Psoas muscle (tissue), 8 donors: ENCODE measurements around the gene GABBR1. TPM values are rescaled to one million over a fixed set of nuclear protein-coding genes. Genes with fewer than 3 reads are reported as not detected.

Source experiments
- ATAC-seq, 4 donors: fragments of 200-7000 bp; cut with Tn5 transposase; one replicate each; pipeline ENCODE4 v1.9.1; 2020; ENCODE audit warnings: moderate library complexity in 3 of 4, mild to moderate bottlenecking in 2 of 4
- DNase-seq, 2 donors: peaks; one replicate each; pipeline ENCODE4 v3.0.0-alpha.2; 2020
- H3K27ac ChIP-seq: fragments of 200-600 bp; one replicate; pipeline ENCODE4 v1.8.0; 2022
- H3K27me3 ChIP-seq, 3 donors: fragments of 200-600 bp in 1 of 3; one replicate each; pipeline versions ENCODE4 v1.6.1 to v1.8.0; 2013 to 2022; ENCODE audit warnings: low read length in 2 of 3, mild to moderate bottlenecking in 2 of 3, moderate library complexity in 1 of 3; ENCODE audit not compliant: insufficient read depth in 3 of 3
- H3K36me3 ChIP-seq, 2 donors: fragments of 200-600 bp in 1 of 2; one replicate each; pipeline versions ENCODE4 v1.6.1 to v1.8.0; 2013 to 2022; ENCODE audit warnings: low read depth in 1 of 2, mild to moderate bottlenecking in 1 of 2, moderate library complexity in 1 of 2; ENCODE audit not compliant: insufficient read depth in 1 of 2
- H3K4me1 ChIP-seq: fragments of 200-600 bp; one replicate; pipeline ENCODE4 v1.8.0; 2022
- H3K4me3 ChIP-seq: fragments of 200-600 bp; one replicate; pipeline ENCODE4 v1.8.0; 2022; ENCODE audit warnings: mild to moderate bottlenecking
- H3K9me3 ChIP-seq: fragments of 200-600 bp; one replicate; pipeline ENCODE4 v1.8.0; 2022
- CTCF ChIP-seq: fragments of 200-600 bp; IDR thresholded peaks from one replicate; pipeline ENCODE4 v1.8.0; 2022; ENCODE audit warnings: antibody characterized with exemption
- WGBS, 3 donors: extraction: QIAGEN DNeasy Blood & Tissue Kit; methylation state at CpG; one replicate each; pipeline versions ENCODE4 v1.1.6 to v1.1.7; 2013; 5-methylcytosine and 5-hydroxymethylcytosine counted together
- intact Hi-C, 2 donors: fragments of 100-400 bp; cut with DNase I; formaldehyde crosslinking; loops; one replicate each; pipeline versions ENCODE4 v1.11.0 to v1.14.2; 2022
- polyA plus RNA-seq, 3 donors: library from polyadenylated mRNA; stranded (reverse); fragments of 200-250 nt; gene quantifications; one replicate each; pipeline ENCODE4 v1.2.3, GENCODE V29; 2013
- total RNA-seq, 4 donors: library from RNA; stranded (reverse); fragmentation: NEBNext Ultra II Directional in 2 of 4; extraction: Animal tissue kit (Norgen Biotek cat#: 25700) in 2 of 4; gene quantifications; one replicate each; pipeline versions ENCODE4 v1.2.1 to v1.2.4, GENCODE V29; 2021 to 2023
- donor health status: healthy with polysubstance abuse.
- donor health status: DM: no; HTN: no; CAD: no; lungs with moderate emphysema.
- donor health status: Bipolar disorder and iron deficiency.
- donor health status: healthy.
- donor health status: DM: yes; HTN: yes; CAD: no.
- donor health status: DM: no; HTN: no; CAD: no.
- donor health status: DM: no; HTN: no; CAD: no.
- donor health status: DM: yes; HTN: yes; CAD: no.

GABBR1 gene
- total and polyA plus RNA-seq, 7 donors = 2.5 to 10.2 (median 4.6) TPM

- DNase-seq = peak; percentile 77 to 82
- H3K4me3 ChIP-seq = peak overlapping the region; percentile 53
Observed at GRCh38 chr6:29553268-29554057, 79.5 kb downstream of the GABBR1 start.

GRCh38 chr6:29552512-29553051 lies 80.4 kb downstream of the GABBR1 start:
- intact Hi-C loops = no loop called here
- Histone ChIP-seq H3K27me3 (peaks cover 3 to 58% (median 14%) of the 10 kb centered on the region in 3 donors), H3K27ac (no peak overlapping the region), H3K9me3 (no peaks in the 10 kb centered on the region), H3K4me3 (no peak overlapping the region), H3K4me1 (peaks cover 15% of the 10 kb centered on the region), H3K36me3 (no peaks in the 10 kb centered on the region)
- 27 to 35% (median 29%) methylated on average over 5 of the region's 5 CpGs for WGBS, 3 donors
- ATAC-seq (peak in 2 of 4 donors; percentile 62 to 83), DNase-seq (no peak)
- no peak for TF ChIP-seq CTCF

More at GRCh38 chr6:29553268-29554057, 79.5 kb downstream of the GABBR1 start:
- intact Hi-C loops = no loop called here
- WGBS, 3 donors = 2 to 4% (median 2%) methylated on average over 78 to 83 of the region's 83 CpGs
- Histone ChIP-seq H3K9me3 (no peaks in the 10 kb centered on the region), H3K27me3 (peaks cover 3 to 55% (median 14%) of the 10 kb centered on the region in 3 donors), H3K4me1 (peaks cover 15% of the 10 kb centered on the region), H3K27ac (no peak overlapping the region), H3K36me3 (no peaks in the 10 kb centered on the region)
- peak in 3 of 4 donors; percentile 64 to 81 (median 75) for ATAC-seq
- TF ChIP-seq CTCF = peak; percentile 5

GRCh38 chr6:29547573-29547972 lies 85.4 kb downstream of the GABBR1 start:
- H3K36me3 ChIP-seq = no peaks in the 10 kb centered on the region
- no peak for TF ChIP-seq CTCF
- WGBS, 3 donors = 24 to 29% (median 24%) methylated on average over 3 of the region's 3 CpGs
- peaks cover 2% of the 10 kb centered on the region for H3K4me1 ChIP-seq
- H3K4me3 ChIP-seq = no peak overlapping the region
- intact Hi-C loops = no loop called here
- no peak overlapping the region for H3K27ac ChIP-seq
- H3K9me3 ChIP-seq = no peaks in the 10 kb centered on the region
- peaks cover 0 to 18% (median 0%) of the 10 kb centered on the region in 3 donors for H3K27me3 ChIP-seq
- ATAC-seq = no peak
- DNase-seq = no peak

GRCh38 chr6:29537714-29538403 lies 95.1 kb downstream of the GABBR1 start:
- TF ChIP-seq CTCF = no peak
- ATAC-seq (no peak), DNase-seq (no peak)
- H3K9me3 ChIP-seq = no peaks in the 10 kb centered on the region
- no peak overlapping the region for H3K4me3 ChIP-seq
- WGBS, 3 donors = 69 to 75% (median 72%) methylated on average over 4 of the region's 4 CpGs
- H3K4me1 ChIP-seq = no peaks in the 10 kb centered on the region
- H3K27ac ChIP-seq = no peak overlapping the region
- peaks cover 0 to 2% (median 0%) of the 10 kb centered on the region in 3 donors for H3K27me3 ChIP-seq
- H3K36me3 ChIP-seq = no peaks in the 10 kb centered on the region
- intact Hi-C loops = no loop called here
